ENCODE data around the gene LEFTY1. TPM values are rescaled to one million over a fixed set of nuclear protein-coding genes. Genes with fewer than 3 reads are reported as not detected.
A peak's percentile ranks its signal among the peaks of the same experiment; 100 is the strongest.

Gene LEFTY1
- total and polyA plus RNA-seq, 2 of the 4 experiments (the other 2 are of a cell fraction), result not detected

DNA sequence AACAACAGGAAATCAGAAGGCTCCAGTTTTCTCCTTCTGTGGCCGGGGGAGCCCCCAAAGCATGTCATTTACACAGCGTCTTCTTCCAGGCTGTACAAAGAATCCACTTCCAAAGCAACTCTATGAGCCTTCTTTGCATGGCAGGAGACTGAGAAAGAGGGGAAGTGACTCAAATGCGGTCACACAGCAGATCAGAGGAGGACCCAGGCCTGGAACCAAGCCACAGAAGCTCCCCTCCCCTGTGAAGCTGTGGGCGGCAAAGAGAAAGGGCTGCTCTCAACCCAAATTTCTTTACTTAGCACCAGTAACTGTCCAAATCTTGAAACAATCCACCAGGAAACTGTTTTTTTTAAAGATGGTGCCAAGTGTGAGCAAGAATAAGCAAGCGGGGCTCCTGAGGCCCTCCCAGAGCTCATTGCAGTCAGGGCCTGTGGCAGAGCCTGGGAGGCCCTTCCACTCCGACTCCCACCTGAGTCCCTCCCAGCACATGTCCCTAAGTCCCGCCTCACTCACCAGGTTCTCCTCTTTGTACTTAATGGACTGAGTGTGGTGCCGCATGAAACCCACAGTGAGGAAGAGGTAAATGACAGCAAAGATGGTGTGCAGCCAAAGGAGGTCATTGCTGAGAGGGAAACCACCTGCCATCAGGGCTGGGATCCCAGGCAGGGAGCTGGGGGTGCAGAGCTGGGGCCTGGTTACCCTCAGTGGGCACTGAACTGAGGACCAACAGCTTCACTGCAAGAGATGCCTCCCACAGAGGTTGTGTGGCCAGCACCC is 22.7 kb downstream of the LEFTY1 start:
- in situ Hi-C loops (cut with MboI; ENCODE audit: low sequenced_read_pairs) (no loop called here), dilution Hi-C loops (cut with HindIII; ENCODE audit: low sequenced_read_pairs, unreplicated experiment) (no loop called here), intact Hi-C loops (cut with micrococcal nuclease) (no loop called here)
- Histone ChIP-seq H3K27me3 (ENCODE audit: control insufficient read depth, insufficient read depth, low read length) (no peaks in the 10 kb centered on the region), H2BK15ac (ENCODE audit: low read depth, low read length) (no peak overlapping the region), H3K14ac (replicated peaks; ENCODE audit: low read depth, low read length) (no peak overlapping the region), H2AK9ac (replicated peaks; ENCODE audit: low read depth, low read length, poor library complexity) (peak overlapping the region; percentile 85), H4K5ac (ENCODE audit: low read depth, low read length) (no peak overlapping the region), H2BK20ac (ENCODE audit: low read depth, low read length) (no peak overlapping the region), H3K9me1 (ENCODE audit: insufficient read depth, low read length) (peaks cover 16% of the 10 kb centered on the region; the same call in 1 of the 2 replicates), H3K18ac (ENCODE audit: low read depth, low read length) (no peak overlapping the region), H3K9me3 (ENCODE audit: control insufficient read depth, insufficient read depth, low read length) (no peaks in the 10 kb centered on the region), H3K4me3 (ENCODE audit: insufficient read depth, low read depth, low read length) (no peak overlapping the region), H3K4me1 (ENCODE audit: control insufficient read depth, insufficient read depth, low read length) (peaks cover 13% of the 10 kb centered on the region), H4K91ac (ENCODE audit: insufficient read depth, low read depth, low read length) (0 out of 2 replicates have a peak overlapping the region, but pooled peaks have one; percentile 21), H3K23ac (ENCODE audit: low read depth, low read length) (no peak overlapping the region), H3K27ac (ENCODE audit: insufficient read depth, low read length) (peak overlapping the region; percentile 17; the same call in 1 of the 2 replicates), H2AK5ac (ENCODE audit: low read depth, low read length) (peak overlapping the region; percentile 61; the same call in 1 of the 2 replicates), H3K36me3 (ENCODE audit: control insufficient read depth, insufficient read depth, low read length) (peaks cover 50% of the 10 kb centered on the region), H4K20me1 (ENCODE audit: insufficient read depth, low read length) (peaks cover 14% of the 10 kb centered on the region), H2AFZ (replicated peaks; ENCODE audit: low read length, poor library complexity) (peak overlapping the region; percentile 69), H3K56ac (ENCODE audit: extremely low read depth, insufficient read depth, low read length) (no peak overlapping the region), H4K8ac (ENCODE audit: low read depth in 2 of 2, low read length in 2 of 2) (no peak overlapping the region), H3K79me1 (ENCODE audit: low read depth in 1 of 2, low read length in 2 of 2) (peaks cover 0 to 24% of the 10 kb centered on the region in 2 experiments; a peak in 2 of 4 replicates), H3K9ac (ENCODE audit: low read depth, low read length) (no peak overlapping the region), H2BK120ac (ENCODE audit: low read depth, low read length) (0 out of 2 replicates have a peak overlapping the region, but pooled peaks have one; percentile 18), H2BK5ac (ENCODE audit: low read depth, low read length, poor library complexity, severe bottlenecking) (peak overlapping the region; percentile 3), H3K4me2 (ENCODE audit: low read depth, low read length) (no peak overlapping the region), H3K4ac (ENCODE audit: low read depth, low read length) (no peak overlapping the region)
- no TSS peak for BruUV-seq (replicated peaks)
- ChIA-PET CTCF (interaction anchor here (0.7 kb wide), 1 partner anchor 185 kb away, joined by 3 read pairs; no protein-coding TSS in a partner anchor), POLR2A (ENCODE audit: unreplicated experiment) (no interaction called here)
- 8% methylated on average over 2 of the region's 8 CpGs; no CpG with 5 or more reads in 1 of the 2 experiments for WGBS, 2 experiments (ENCODE audit: extremely low coverage in 2 of 2, insufficient read length in 1 of 2)
- ATAC-seq (ENCODE audit: low read depth) (peak; percentile 77), DNase-seq (peak; percentile 88)
- 0 out of 2 replicates have a peak, but pooled peaks have one; percentile 11 for TF ChIP-seq SMC3 (IDR thresholded peaks at IDR 0.05; ENCODE audit: low read depth, low read length)
- TF ChIP-seq, protein P1, sequence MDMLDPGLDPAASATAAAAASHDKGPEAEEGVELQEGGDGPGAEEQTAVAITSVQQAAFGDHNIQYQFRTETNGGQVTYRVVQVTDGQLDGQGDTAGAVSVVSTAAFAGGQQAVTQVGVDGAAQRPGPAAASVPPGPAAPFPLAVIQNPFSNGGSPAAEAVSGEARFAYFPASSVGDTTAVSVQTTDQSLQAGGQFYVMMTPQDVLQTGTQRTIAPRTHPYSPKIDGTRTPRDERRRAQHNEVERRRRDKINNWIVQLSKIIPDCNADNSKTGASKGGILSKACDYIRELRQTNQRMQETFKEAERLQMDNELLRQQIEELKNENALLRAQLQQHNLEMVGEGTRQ (IDR thresholded peaks at IDR 0.05; ENCODE audit: low read depth, low read length), result no peak
